Cerebellar nuclear complex (tissue), 1 donor: ENCODE data around the gene SLC7A1.

Experiments
- DNase-seq, 2 experiments: peaks; one replicate each; lab custom pipeline; 2025; lab: John Stamatoyannopoulos, UW

The SLC7A1 gene

GRCh38 chr13:29489650-29490560 is 105.6 kb downstream of the SLC7A1 start:
- no peak for DNase-seq

- DNase-seq: no peak
Observed at GRCh38 chr13:29487466-29488454, 107.7 kb downstream of the SLC7A1 start.

- DNase-seq: no peak
Observed at GRCh38 chr13:29486551-29486950, 108.9 kb downstream of the SLC7A1 start.

- DNase-seq: no peak
Observed at GRCh38 chr13:29484796-29485195, 110.7 kb downstream of the SLC7A1 start.

DNA sequence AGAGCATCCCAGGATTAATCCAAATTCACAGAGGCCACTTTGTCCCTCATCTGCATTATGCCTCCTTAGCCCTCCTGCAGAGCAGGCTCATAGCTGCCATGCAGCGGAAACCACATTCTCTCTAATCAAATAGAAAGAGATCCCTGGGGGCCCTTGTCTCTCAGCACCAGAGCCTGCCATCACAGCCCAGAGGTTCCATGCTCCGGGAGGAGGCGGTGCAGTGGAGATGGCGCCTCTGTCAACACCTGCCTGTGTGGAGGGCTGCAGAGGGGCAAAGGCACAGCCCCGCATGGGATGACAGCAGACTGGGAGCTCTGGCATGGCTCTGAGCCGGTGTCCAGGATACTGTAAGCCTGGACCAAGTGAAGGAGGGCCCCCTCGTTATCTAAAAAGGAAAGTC is 111.3 kb downstream of the SLC7A1 start:
- DNase-seq: no peak

GRCh38 chr13:29483623-29484022 is 111.9 kb downstream of the SLC7A1 start:
- DNase-seq: no peak

DNA sequence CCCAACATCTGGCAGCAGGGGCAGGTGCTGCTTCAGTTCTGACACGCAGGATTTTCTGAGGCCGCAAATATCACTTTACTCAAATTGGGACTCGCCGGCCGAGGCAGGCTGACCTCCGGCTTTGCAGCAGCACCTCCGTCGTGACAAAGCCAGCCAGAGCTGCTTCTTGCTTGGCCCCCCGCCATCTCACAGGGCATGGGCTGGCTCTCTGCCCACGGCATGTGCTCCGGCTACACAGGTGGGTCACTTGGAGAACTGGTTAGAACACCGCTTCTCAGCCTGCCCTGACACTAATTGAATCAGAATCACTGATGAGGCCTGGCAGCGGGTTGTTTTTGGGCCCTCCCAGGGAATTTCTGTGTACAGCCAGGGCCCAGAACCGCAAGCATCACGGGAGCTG is 112.3 kb downstream of the SLC7A1 start:
- DNase-seq: peak in 1 of 2 experiments; percentile 15

- DNase-seq: no peak
Observed at GRCh38 chr13:29482504-29482903, 113.0 kb downstream of the SLC7A1 start.

- DNase-seq: no peak
Observed at GRCh38 chr13:29481603-29482002, 113.9 kb downstream of the SLC7A1 start.

DNA sequence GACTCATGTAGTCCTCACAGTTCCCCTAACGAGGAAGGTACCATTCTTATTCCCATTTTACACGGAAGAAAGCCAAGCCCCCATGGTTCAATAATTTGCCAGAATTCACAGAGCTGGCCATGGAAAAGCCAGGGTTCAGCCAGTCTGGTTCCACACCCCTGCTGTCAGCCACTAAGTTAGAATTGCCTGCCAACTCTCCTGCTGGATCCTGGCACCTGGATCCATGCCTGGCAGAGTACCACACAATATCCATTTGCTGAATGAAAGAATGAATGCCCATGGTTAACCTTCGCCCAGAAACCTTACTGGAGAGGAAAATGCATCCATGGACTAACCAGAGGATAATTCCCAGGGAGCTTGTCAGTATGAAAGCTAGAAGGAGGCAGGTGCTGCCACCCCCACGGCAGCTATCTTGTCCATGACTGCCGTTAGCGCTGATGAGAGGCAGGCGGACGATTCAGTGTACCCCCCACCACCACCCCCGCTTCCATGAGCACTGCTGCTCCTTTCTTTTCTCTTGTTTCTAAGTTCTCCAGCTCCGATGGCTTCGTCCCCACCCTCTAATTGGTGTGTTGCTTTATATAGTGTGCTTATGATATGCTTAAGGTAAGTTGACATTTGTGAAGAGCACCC is 114.5 kb downstream of the SLC7A1 start:
- DNase-seq: peak; percentile 19 to 83

- no peak for DNase-seq
Observed at GRCh38 chr13:29479716-29480492, 115.6 kb downstream of the SLC7A1 start.

DNA sequence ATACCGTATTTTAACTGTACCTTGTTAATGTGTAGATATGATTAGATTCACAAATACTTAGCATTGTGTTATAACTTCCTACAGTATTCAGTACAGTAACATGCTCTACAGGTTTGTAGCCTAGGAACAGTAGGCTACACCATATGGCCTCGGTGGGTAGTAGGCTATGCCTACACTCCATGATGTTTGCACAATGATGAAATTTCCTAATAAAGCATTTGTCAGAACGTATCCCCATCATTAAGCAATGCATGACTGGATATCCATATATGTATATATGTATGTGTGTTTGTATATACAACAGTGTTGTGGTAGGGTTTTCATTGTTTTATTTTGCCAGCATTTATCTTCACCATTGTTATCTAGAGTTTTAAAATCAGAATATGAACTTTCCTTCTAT is 119.4 kb downstream of the SLC7A1 start:
- no peak for DNase-seq

DNA sequence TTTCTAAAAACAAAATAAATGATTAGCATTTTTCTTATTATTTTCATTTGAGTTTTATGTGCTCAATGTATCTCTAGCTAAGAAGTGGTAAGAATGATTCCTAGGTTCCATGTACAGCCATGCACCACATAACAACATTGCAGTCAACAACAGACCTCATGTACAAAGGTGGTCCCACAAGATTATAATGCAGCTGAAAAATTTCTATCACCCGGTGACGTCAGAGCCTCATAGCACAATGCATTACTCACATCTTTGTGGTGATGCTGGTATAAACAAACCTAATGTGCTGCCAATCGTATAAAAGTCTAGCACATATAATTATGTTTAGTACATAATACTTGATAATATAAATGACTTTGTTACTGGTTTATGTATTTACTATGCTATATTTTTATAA is 120.5 kb downstream of the SLC7A1 start:
- DNase-seq: no peak

GRCh38 chr13:29473166-29473565 is 122.3 kb downstream of the SLC7A1 start:
- DNase-seq: no peak

GRCh38 chr13:29472332-29472961 is 123.0 kb downstream of the SLC7A1 start:
- DNase-seq: no peak

GRCh38 chr13:29471551-29471950 is 123.9 kb downstream of the SLC7A1 start:
- no peak for DNase-seq

GRCh38 chr13:29465741-29466293 is 129.7 kb downstream of the SLC7A1 start:
- DNase-seq: no peak

DNA sequence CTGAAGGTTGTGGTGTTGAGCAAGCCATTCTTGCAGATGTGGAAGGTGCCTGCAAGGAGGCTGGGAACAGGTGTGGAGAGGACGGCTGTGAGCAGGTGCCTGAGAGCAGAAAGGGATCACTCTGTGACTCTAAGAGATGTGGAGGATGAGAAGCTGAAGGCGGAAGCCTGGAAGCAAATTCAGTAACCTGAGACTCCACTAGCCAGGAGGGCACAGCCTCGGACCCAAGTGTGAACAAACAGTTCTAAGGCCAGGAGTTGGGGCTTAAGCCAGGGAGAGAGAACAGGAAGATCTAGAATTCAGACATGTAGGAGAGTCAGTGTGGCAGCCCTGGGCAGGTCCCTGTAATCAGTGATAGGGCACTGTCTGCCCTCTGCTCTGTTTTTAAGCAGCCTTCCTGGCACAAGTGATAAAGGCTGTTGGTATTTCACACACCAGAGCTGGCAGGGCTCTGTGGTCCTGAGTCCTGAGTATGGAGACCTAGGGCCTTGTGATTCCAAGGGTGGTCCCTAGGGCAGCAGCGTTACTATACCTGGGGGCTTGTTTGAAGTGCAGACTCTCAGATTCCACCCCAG is 131.3 kb downstream of the SLC7A1 start:
- DNase-seq: no peak

- DNase-seq: no peak
Observed at GRCh38 chr13:29459813-29460355, 135.6 kb downstream of the SLC7A1 start.
